Measurements from ENCODE around the gene INTS11. TPM values are rescaled to one million over a fixed set of nuclear protein-coding genes. Genes with fewer than 3 reads are reported as not detected.

INTS11 gene
- total and polyA plus RNA-seq, 2 of the 13 experiments (the other 11 are each of a cell fraction or from before 2014, with no cell fraction given) = 52.8 to 94.8 TPM

DNA sequence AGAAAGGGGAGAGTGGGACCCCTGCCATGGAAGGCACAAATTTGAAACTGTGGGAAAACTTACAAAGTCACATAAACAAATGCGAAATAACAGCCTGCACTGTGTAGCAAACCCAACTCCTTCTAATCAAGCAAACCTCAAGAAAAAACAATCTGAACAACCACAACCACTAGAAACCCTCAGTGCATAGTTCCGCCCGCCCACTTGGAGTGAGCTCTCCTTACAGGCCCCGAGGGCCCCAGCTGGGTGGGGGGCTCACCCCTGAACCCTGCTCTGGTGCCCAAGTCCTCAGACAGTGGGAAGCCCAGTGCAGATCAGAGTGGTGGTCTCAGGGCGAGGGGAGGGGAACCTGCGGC lies 34.8 kb upstream of the INTS11 start:
- POLR2A ChIA-PET = interaction anchor here (0.9 to 4.0 kb wide), 6 partner anchors 11 to 72 kb away, joined by 3 to 38 read pairs (median 14); partner anchors contain the start of genes AURKAIP1, CCNL2 and DVL1
- TSS peak; percentile 62 for BruUV-seq (replicated peaks)
- TF ChIP-seq ZNF253 (CRISPR knock-in tag; IDR thresholded peaks at IDR 0.05; ENCODE audit: borderline replicate concordance) = no peak
- 0 out of 2 replicates have a peak, but pooled peaks have one; percentile 3 for TF ChIP-seq ATF7-NPFF (CRISPR knock-in tag; IDR thresholded peaks at IDR 0.05; ENCODE audit: low read depth)
- no peak for TF ChIP-seq ZNF354B (CRISPR knock-in tag; IDR thresholded peaks at IDR 0.05)
- no peak for TF ChIP-seq THAP8 (CRISPR knock-in tag; IDR thresholded peaks at IDR 0.05; ENCODE audit: borderline replicate concordance)
- TF ChIP-seq PHF21A (CRISPR knock-in tag; IDR thresholded peaks at IDR 0.05) = no peak
- 0 out of 2 replicates have a peak, but pooled peaks have one; percentile 4 for TF ChIP-seq ZNF747 (CRISPR knock-in tag; IDR thresholded peaks at IDR 0.05; ENCODE audit: borderline replicate concordance)
- TF ChIP-seq U2AF1 (optimal IDR thresholded peaks at IDR 0.05; ENCODE audit: low read depth, low read length) = peak; percentile 36
- no peak for TF ChIP-seq CREM (IDR thresholded peaks at IDR 0.05)
- TF ChIP-seq CREM (CRISPR knock-in tag; IDR thresholded peaks at IDR 0.05) = no peak
- TF ChIP-seq, protein P1, sequence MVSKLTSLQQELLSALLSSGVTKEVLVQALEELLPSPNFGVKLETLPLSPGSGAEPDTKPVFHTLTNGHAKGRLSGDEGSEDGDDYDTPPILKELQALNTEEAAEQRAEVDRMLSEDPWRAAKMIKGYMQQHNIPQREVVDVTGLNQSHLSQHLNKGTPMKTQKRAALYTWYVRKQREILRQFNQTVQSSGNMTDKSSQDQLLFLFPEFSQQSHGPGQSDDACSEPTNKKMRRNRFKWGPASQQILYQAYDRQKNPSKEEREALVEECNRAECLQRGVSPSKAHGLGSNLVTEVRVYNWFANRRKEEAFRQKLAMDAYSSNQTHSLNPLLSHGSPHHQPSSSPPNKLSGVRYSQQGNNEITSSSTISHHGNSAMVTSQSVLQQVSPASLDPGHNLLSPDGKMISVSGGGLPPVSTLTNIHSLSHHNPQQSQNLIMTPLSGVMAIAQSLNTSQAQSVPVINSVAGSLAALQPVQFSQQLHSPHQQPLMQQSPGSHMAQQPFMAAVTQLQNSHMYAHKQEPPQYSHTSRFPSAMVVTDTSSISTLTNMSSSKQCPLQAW (CRISPR knock-in tag; IDR thresholded peaks at IDR 0.05) = peak; percentile 5; the same call in 1 of the 2 replicates
- TF ChIP-seq TBL1XR1 (IDR thresholded peaks at IDR 0.05; ENCODE audit: borderline replicate concordance, low read length, partially characterized antibody) = no peak
- TF ChIP-seq ZNF709 (CRISPR knock-in tag; IDR thresholded peaks at IDR 0.05) = peak; percentile 6; the same call in 1 of the 2 replicates
- TF ChIP-seq ZNF549 (CRISPR knock-in tag; IDR thresholded peaks at IDR 0.05) = no peak
- no peak for TF ChIP-seq ZNF724P (CRISPR knock-in tag; IDR thresholded peaks at IDR 0.05; ENCODE audit: borderline replicate concordance)
- TF ChIP-seq YEATS2 (CRISPR knock-in tag; IDR thresholded peaks at IDR 0.05; ENCODE audit: borderline replicate concordance) = no peak
- 0 out of 2 replicates have a peak, but pooled peaks have one; percentile 26 for TF ChIP-seq PLSCR1 (CRISPR knock-in tag; IDR thresholded peaks at IDR 0.05; ENCODE audit: borderline replicate concordance)
- TF ChIP-seq, protein P2, sequence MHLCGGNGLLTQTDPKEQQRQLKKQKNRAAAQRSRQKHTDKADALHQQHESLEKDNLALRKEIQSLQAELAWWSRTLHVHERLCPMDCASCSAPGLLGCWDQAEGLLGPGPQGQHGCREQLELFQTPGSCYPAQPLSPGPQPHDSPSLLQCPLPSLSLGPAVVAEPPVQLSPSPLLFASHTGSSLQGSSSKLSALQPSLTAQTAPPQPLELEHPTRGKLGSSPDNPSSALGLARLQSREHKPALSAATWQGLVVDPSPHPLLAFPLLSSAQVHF (CRISPR knock-in tag; IDR thresholded peaks at IDR 0.05) = no peak
- peaks cover 57% of the 10 kb centered on the region for H3K4me1 ChIP-seq (ENCODE audit: insufficient read depth, low read length)
- ATAC-seq (peak; percentile 1; the same call in 1 of the 3 replicates), FAIRE-seq (no peak), DNase-seq (ENCODE audit: low spot score) (no peak)
- H3K27me3 ChIP-seq (ENCODE audit: control insufficient read depth in 1 of 2, insufficient read depth in 2 of 2, low read length in 2 of 2) = no peaks in the 10 kb centered on the region
- H4K20me1 ChIP-seq (ENCODE audit: insufficient read depth, low read length) = no peaks in the 10 kb centered on the region
- peak overlapping the region; percentile 80 for H3K9ac ChIP-seq (ENCODE audit: insufficient read depth, low read depth, low read length)
- H3K27ac ChIP-seq (ENCODE audit: extremely low read length, insufficient read depth, low read length) = peak overlapping the region; percentile 88
- no peaks in the 10 kb centered on the region for H3K9me3 ChIP-seq (ENCODE audit: low read length)
- H3K36me3 ChIP-seq (replicated peaks in 1 of 2; ENCODE audit: control insufficient read depth in 1 of 2, insufficient read depth in 2 of 2, low read length in 2 of 2) = no peaks in the 10 kb centered on the region
- intact Hi-C loops (cut with micrococcal nuclease; ENCODE audit: unreplicated experiment) = no loop called here
- H3K4me3 ChIP-seq (replicated peaks in 1 of 3; ENCODE audit: insufficient read depth in 1 of 3, low read depth in 2 of 3, low read length in 3 of 3) = peak overlapping the region; percentile 69 to 74 (median 71)
- H3K79me2 ChIP-seq (ENCODE audit: insufficient read depth, low read length) = peaks cover 4% of the 10 kb centered on the region
- peak overlapping the region; percentile 92 for H3K4me2 ChIP-seq (ENCODE audit: low read depth, low read length)
- no peak overlapping the region for H2AFZ ChIP-seq (ENCODE audit: low read length)
- WGBS (ENCODE audit: low lambda C conversion rate) = 38% methylated on average over 5 of the region's 6 CpGs
- CTCF ChIA-PET (ENCODE audit: low intra/inter-chr PET ratio, low total read pairs) = no interaction called here
- in situ Hi-C loops (cut with HindIII; ENCODE audit: extremely low pct_ligation_motif_present, low pct_unique_long_range_greater_than_20kb) = no loop called here
